K562 (cell line): Measurements from ENCODE around the gene IFT172. TPM values are rescaled to one million over a fixed set of nuclear protein-coding genes. Genes with fewer than 3 reads are reported as not detected.

Experiments used
- AFF4 ChIP-seq: sonication (generic); formaldehyde crosslinking; IDR thresholded peaks from 2 replicates; pipeline ENCODE4 v1.8.0; 2023; ENCODE audit warnings: mild to moderate bottlenecking, missing genetic modification reagents
- CBX1 ChIP-seq: sonication (generic); IDR thresholded peaks from 2 replicates; pipeline ENCODE4 v1.6.1; 2016; ENCODE audit warnings: antibody characterized with exemption, low read depth, mild to moderate bottlenecking
- CCNT2 ChIP-seq: IDR thresholded peaks from 2 replicates; pipeline ENCODE4 v1.6.1; 2011; ENCODE audit warnings: borderline replicate concordance, low read depth, mild to moderate bottlenecking, moderate library complexity, mixed read lengths, low read length; ENCODE audit not compliant: insufficient read length; ENCODE audit errors: extremely low read depth
- CREB1 ChIP-seq, 2 experiments: sonication (generic) in 1 of 2; formaldehyde crosslinking in 1 of 2; IDR thresholded peaks; 2 replicates each; pipeline versions ENCODE4 v1.6.1 to v1.8.0; 2012 to 2022; ENCODE audit warnings: inconsistent platforms in 1 of 2, mild to moderate bottlenecking in 1 of 2, missing genetic modification reagents in 1 of 2, moderate library complexity in 1 of 2
- CREB5 ChIP-seq: fragments of 250-450 bp; sonication (Bioruptor Pico); IDR thresholded peaks from 2 replicates; pipeline ENCODE4 v1.5.0; 2020; ENCODE audit warnings: mild to moderate bottlenecking
- HDAC2 ChIP-seq: fragments of 450-650 bp; IDR thresholded peaks from 2 replicates; pipeline ENCODE4 v1.6.1; 2016; ENCODE audit warnings: mild to moderate bottlenecking
- HMG20A ChIP-seq: fragments of 450-650 bp; formaldehyde crosslinking; conservative IDR thresholded peaks from 2 replicates; pipeline ENCODE4 v1.4.0; 2020; ENCODE audit warnings: mild to moderate bottlenecking, mixed read lengths
- NFE2 ChIP-seq: IDR thresholded peaks from 2 replicates; pipeline ENCODE4 v1.6.1; 2014; ENCODE audit warnings: antibody characterized with exemption, low read depth
- RBBP5 ChIP-seq: fragments of 200-600 bp; sonication (generic); IDR thresholded peaks from 2 replicates; pipeline ENCODE4 v1.6.1; 2012; ENCODE audit warnings: borderline replicate concordance, mild to moderate bottlenecking, low read length, control low read depth, inconsistent platforms; ENCODE audit not compliant: insufficient read depth, poor library complexity, severe bottlenecking
- RBM22 ChIP-seq: fragments of 200-400 bp; formaldehyde crosslinking; IDR thresholded peaks from 2 replicates; pipeline ENCODE4 v1.6.1; 2018; ENCODE audit warnings: low read length, low read depth; ENCODE audit not compliant: poor library complexity, severe bottlenecking
- RFX5 ChIP-seq: IDR thresholded peaks from 2 replicates; pipeline ENCODE4 v1.6.1; 2011; ENCODE audit warnings: low read depth, mild to moderate bottlenecking, improper control_type of control experiment, low read length
- SMARCA5 ChIP-seq: fragments of 450-650 bp; IDR thresholded peaks from 2 replicates; pipeline ENCODE4 v1.6.1; 2016
- VEZF1 ChIP-seq: fragments of 200-800 bp; sonication (Bioruptor generic); IDR thresholded peaks from 2 replicates; pipeline ENCODE4 v1.6.1; 2017; ENCODE audit warnings: missing genetic modification characterization, missing compliant biosample characterization
- ZBTB5 ChIP-seq: fragments of 450-650 bp; IDR thresholded peaks from 2 replicates; pipeline ENCODE4 v1.6.1; 2017; ENCODE audit warnings: antibody characterized with exemption
- ZKSCAN1 ChIP-seq: fragments of 150-350 bp; IDR thresholded peaks from 2 replicates; pipeline ENCODE4 v1.6.1; 2016; ENCODE audit warnings: low read depth, low read length
- ZNF639 ChIP-seq, 2 experiments: fragments of 200-800 bp in 1 of 2; sonication (Bioruptor generic) in 1 of 2; sonication (generic) in 1 of 2; formaldehyde crosslinking in 1 of 2; IDR thresholded peaks in 1 of 2; conservative IDR thresholded peaks in 1 of 2; 2 replicates each; pipeline versions ENCODE4 v1.5.0 to v1.6.1; 2016 to 2020; ENCODE audit warnings: missing compliant biosample characterization in 1 of 2, missing genetic modification characterization in 1 of 2, missing genetic modification reagents in 1 of 2
- polyA plus RNA-seq, 8 experiments: library from polyadenylated mRNA; depleted of rRNA in 4 of 8; stranded (reverse) in 5 of 8; unstranded in 3 of 8; fragments of >200 nt; fragmentation: Nextera tagmentation in 2 of 8; fragmentation: Illumina TruSeq in 1 of 8; extraction: Ambion mirVana in 2 of 8; extraction: Trizol in 1 of 8; gene quantifications; 2 replicates each; pipeline versions ENCODE4 v1.2.1 to v1.2.3, GENCODE V29; 2011 to 2014; ENCODE audit warnings: inconsistent platforms in 1 of 8, missing spikeins in 1 of 8
- total RNA-seq, 7 experiments: library from RNA; depleted of rRNA in 6 of 7; stranded (reverse); fragments of >200 nt in 6 of 7; fragmentation: Illumina TruSeq in 2 of 7; extraction: Trizol in 2 of 7; gene quantifications; 2 replicates each; pipeline versions ENCODE4 v1.2.1 to v1.2.3, GENCODE V29; 2011 to 2021; ENCODE audit warnings: low replicate concordance in 1 of 7

IFT172 gene
- total and polyA plus RNA-seq, 9 of the 15 experiments (the other 6 are each of a cell fraction or from before 2014, with no cell fraction given): 5.6 to 19.1 (median 13.5) TPM

GRCh38 chr2:27441226-27441926 is 48.2 kb downstream of the IFT172 start (continued):
- TF ChIP-seq CREB5: no peak
- no peak for TF ChIP-seq RFX5
- no peak for TF ChIP-seq ZBTB5
- TF ChIP-seq HDAC2: peak; percentile 75
- no peak for TF ChIP-seq CBX1
- TF ChIP-seq SMARCA5: no peak
- TF ChIP-seq VEZF1 (CRISPR knock-in tag): 0 out of 2 replicates have a peak, but pooled peaks have one; percentile 31
- TF ChIP-seq NFE2: peak; percentile 83
- TF ChIP-seq CREB1 (IDR thresholded peaks at IDR 0.05): peak; percentile 44; the same call in 1 of the 2 replicates
- TF ChIP-seq CREB1 (CRISPR knock-in tag; IDR thresholded peaks at IDR 0.05): no peak
- TF ChIP-seq RBBP5: no peak
- peak; percentile 34 for TF ChIP-seq CCNT2
- no peak for TF ChIP-seq HMG20A (CRISPR knock-in tag)
- TF ChIP-seq ZKSCAN1: no peak
- no peak for TF ChIP-seq AFF4 (CRISPR knock-in tag)
- TF ChIP-seq RBM22: no peak
- TF ChIP-seq ZNF639 (CRISPR knock-in tag; conservative IDR thresholded peaks at IDR 0.05 in 1 of 2, IDR thresholded peaks at IDR 0.05 in 1 of 2): no peak
